ENCODE data around the gene MRFAP1L1. TPM values are rescaled to one million over a fixed set of nuclear protein-coding genes. Genes with fewer than 3 reads are reported as not detected.

The MRFAP1L1 gene
- total and polyA plus RNA-seq, 2 donors (not counting 1 experiment from before 2014, with no cell fraction given) = 12.5 to 57.2 TPM

DNA sequence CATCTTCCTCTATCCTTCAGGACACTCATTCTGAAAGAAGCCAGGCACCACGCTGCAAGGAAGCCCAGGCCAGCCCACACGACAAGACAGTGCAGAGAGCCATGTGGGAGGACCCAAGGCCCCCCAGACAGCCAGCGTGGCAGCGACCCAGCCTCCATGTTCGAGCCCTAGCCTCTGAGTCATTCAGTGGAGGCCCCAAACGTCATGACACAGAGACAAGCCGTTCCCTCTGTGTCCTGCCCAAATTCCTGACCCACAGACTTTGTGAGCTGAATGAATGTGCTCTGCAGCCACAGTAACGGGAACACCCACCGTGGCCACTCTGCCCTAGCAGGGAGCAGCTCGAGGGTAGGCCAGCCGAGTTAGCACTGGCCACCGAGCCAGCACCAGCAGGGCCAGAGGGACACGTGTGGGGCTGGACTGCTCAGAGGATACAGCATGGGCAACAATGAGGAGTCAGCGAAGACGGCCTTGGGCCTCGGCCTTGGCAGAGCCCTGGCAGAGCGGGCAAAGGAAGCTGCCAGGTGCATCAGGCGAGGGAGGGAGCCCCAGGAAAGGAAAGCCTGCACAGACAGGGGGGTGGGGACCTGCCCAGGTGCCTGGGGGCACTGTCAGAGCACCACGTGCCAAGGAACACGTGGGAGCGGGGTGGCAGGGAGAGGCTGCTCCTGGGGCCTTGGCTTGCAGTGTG, 14.9 kb upstream of the MRFAP1L1 start:
- WGBS (ENCODE audit: insufficient coverage) = 83% methylated on average over 21 of the region's 21 CpGs
- H3K4me3 Mint-ChIP-seq = no peak overlapping the region
- H3K36me3 ChIP-seq (replicated peaks in 1 of 2; ENCODE audit: control extremely low read depth in 1 of 2, control insufficient read depth in 1 of 2, extremely low read depth in 1 of 2, insufficient read depth in 2 of 2, low read length in 1 of 2) = no peaks in the 10 kb centered on the region
- H3K27me3 Mint-ChIP-seq = peaks cover 4% of the 10 kb centered on the region
- peaks cover 13% of the 10 kb centered on the region for H3K79me2 ChIP-seq (ENCODE audit: control insufficient read depth, insufficient read depth, low read length)
- no peak for TF ChIP-seq EZH2 (IDR thresholded peaks at IDR 0.05; ENCODE audit: borderline replicate concordance, insufficient read depth, low read depth, low read length, poor library complexity, severe bottlenecking)
- TF ChIP-seq, protein P1, sequence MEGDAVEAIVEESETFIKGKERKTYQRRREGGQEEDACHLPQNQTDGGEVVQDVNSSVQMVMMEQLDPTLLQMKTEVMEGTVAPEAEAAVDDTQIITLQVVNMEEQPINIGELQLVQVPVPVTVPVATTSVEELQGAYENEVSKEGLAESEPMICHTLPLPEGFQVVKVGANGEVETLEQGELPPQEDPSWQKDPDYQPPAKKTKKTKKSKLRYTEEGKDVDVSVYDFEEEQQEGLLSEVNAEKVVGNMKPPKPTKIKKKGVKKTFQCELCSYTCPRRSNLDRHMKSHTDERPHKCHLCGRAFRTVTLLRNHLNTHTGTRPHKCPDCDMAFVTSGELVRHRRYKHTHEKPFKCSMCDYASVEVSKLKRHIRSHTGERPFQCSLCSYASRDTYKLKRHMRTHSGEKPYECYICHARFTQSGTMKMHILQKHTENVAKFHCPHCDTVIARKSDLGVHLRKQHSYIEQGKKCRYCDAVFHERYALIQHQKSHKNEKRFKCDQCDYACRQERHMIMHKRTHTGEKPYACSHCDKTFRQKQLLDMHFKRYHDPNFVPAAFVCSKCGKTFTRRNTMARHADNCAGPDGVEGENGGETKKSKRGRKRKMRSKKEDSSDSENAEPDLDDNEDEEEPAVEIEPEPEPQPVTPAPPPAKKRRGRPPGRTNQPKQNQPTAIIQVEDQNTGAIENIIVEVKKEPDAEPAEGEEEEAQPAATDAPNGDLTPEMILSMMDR (IDR thresholded peaks at IDR 0.05) = no peak
- H3K4me2 ChIP-seq (replicated peaks; ENCODE audit: low read depth, low read length, poor library complexity, severe bottlenecking) = no peak overlapping the region
- DNase-seq = no peak
- no peak for ATAC-seq (ENCODE audit: low read depth)
- no peak overlapping the region for H2AFZ ChIP-seq (ENCODE audit: insufficient read depth, low read depth, low read length, poor library complexity, severe bottlenecking)
- no peak overlapping the region for H3K27ac Mint-ChIP-seq
- H3K9me3 ChIP-seq (ENCODE audit: control extremely low read depth in 1 of 3, control insufficient read depth in 2 of 3, insufficient read depth in 1 of 3, low read length in 2 of 3) = no peaks in the 10 kb centered on the region
- H4K20me1 ChIP-seq (ENCODE audit: control insufficient read depth, insufficient read depth, low read length, poor library complexity, severe bottlenecking) = no peaks in the 10 kb centered on the region
- CTCF ChIA-PET = interaction anchor here (1.2 to 1.6 kb wide), 2 partner anchors 149 to 346 kb away, joined by 3 to 8 read pairs; no protein-coding TSS in a partner anchor
- H3K27ac ChIP-seq (ENCODE audit: low read length in 2 of 2) = no peak overlapping the region
- no peak overlapping the region for H3K9ac ChIP-seq (ENCODE audit: low read length)
- H3K4me3 ChIP-seq (ENCODE audit: control extremely low read depth in 1 of 5, extremely low read depth in 1 of 5, insufficient read depth in 1 of 5, low read depth in 2 of 5, low read length in 4 of 5) = no peak overlapping the region
- peaks cover 5% of the 10 kb centered on the region for H3K4me1 Mint-ChIP-seq
- POLR2A ChIA-PET = no interaction called here
- intact Hi-C loops (cut with micrococcal nuclease) = no loop called here
- H3K27me3 ChIP-seq (replicated peaks in 1 of 4; ENCODE audit: control extremely low read depth in 1 of 4, control insufficient read depth in 3 of 4, insufficient read depth in 4 of 4, low read length in 3 of 4) = no peaks in the 10 kb centered on the region
- peaks cover 3 to 10% of the 10 kb centered on the region in 2 donors for H3K4me1 ChIP-seq (ENCODE audit: control insufficient read depth in 2 of 2, insufficient read depth in 2 of 2, low read length in 2 of 2)
- no peaks in the 10 kb centered on the region for H3K9me3 Mint-ChIP-seq (ENCODE audit: insufficient read depth)

DNA sequence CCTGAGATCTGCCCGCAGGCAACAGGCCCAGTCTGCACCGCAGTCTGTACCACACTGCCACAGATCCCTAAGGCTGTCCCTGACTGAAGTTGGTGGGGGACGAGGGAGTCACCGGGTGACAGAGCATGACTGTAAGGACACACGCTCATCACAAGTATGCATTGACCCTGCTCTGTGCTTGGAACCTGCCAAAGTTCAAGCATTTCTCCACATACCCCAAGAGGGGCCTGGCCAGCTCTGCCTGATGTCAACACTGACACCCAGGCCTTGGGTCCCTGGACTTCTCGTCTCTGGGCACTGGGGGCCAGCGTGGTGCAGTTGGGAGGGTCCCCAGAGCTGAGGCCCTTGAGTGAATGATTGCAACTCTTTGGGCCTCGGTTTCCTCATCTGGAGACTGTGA, 14.2 kb upstream of the MRFAP1L1 start:
- Histone ChIP-seq H3K36me3 (replicated peaks in 1 of 2; ENCODE audit: control extremely low read depth in 1 of 2, control insufficient read depth in 1 of 2, extremely low read depth in 1 of 2, insufficient read depth in 2 of 2, low read length in 1 of 2) (no peaks in the 10 kb centered on the region), H2AFZ (ENCODE audit: insufficient read depth, low read depth, low read length, poor library complexity, severe bottlenecking) (no peak overlapping the region), H3K4me2 (replicated peaks; ENCODE audit: low read depth, low read length, poor library complexity, severe bottlenecking) (no peak overlapping the region), H3K27me3 (replicated peaks in 1 of 4; ENCODE audit: control extremely low read depth in 1 of 4, control insufficient read depth in 3 of 4, insufficient read depth in 4 of 4, low read length in 3 of 4) (no peaks in the 10 kb centered on the region), H3K79me2 (ENCODE audit: control insufficient read depth, insufficient read depth, low read length) (peaks cover 20% of the 10 kb centered on the region), H3K4me3 (ENCODE audit: control extremely low read depth in 1 of 5, extremely low read depth in 1 of 5, insufficient read depth in 1 of 5, low read depth in 2 of 5, low read length in 4 of 5) (no peak overlapping the region), H3K27ac (ENCODE audit: low read length in 2 of 2) (no peak overlapping the region), H3K9me3 (ENCODE audit: control extremely low read depth in 1 of 3, control insufficient read depth in 2 of 3, insufficient read depth in 1 of 3, low read length in 2 of 3) (no peaks in the 10 kb centered on the region), H3K9ac (ENCODE audit: low read length) (no peak overlapping the region), H4K20me1 (ENCODE audit: control insufficient read depth, insufficient read depth, low read length, poor library complexity, severe bottlenecking) (no peaks in the 10 kb centered on the region), H3K4me1 (ENCODE audit: control insufficient read depth in 2 of 2, insufficient read depth in 2 of 2, low read length in 2 of 2) (peaks cover 3 to 10% of the 10 kb centered on the region in 2 donors)
- WGBS (ENCODE audit: insufficient coverage) = 91% methylated on average over 8 of the region's 8 CpGs
- H3K27me3 Mint-ChIP-seq = no peaks in the 10 kb centered on the region
- DNase-seq (no peak), ATAC-seq (ENCODE audit: low read depth) (no peak)
- TF ChIP-seq, protein P1 (IDR thresholded peaks at IDR 0.05) = no peak
- TF ChIP-seq EZH2 (IDR thresholded peaks at IDR 0.05; ENCODE audit: borderline replicate concordance, insufficient read depth, low read depth, low read length, poor library complexity, severe bottlenecking) = no peak
- H3K27ac Mint-ChIP-seq = no peak overlapping the region
- intact Hi-C loops (cut with micrococcal nuclease) = no loop called here
- H3K9me3 Mint-ChIP-seq (ENCODE audit: insufficient read depth) = no peaks in the 10 kb centered on the region
- POLR2A ChIA-PET = no interaction called here
- CTCF ChIA-PET = interaction anchor here (1.2 to 1.6 kb wide), 2 partner anchors 150 to 347 kb away, joined by 3 to 8 read pairs; no protein-coding TSS in a partner anchor
- H3K4me1 Mint-ChIP-seq = peaks cover 12% of the 10 kb centered on the region
- no peak overlapping the region for H3K4me3 Mint-ChIP-seq
